ENCODE measurements around the gene GSPT1.
A peak's percentile ranks its signal among the peaks of the same experiment; 100 is the strongest.
"Not testable (repeated sequence)": the region's sequence is repeated elsewhere in the genome, so short reads cannot be mapped to it uniquely, and the experiment has no call there.

Gene GSPT1

GRCh38 chr16:11851294-11852091, 64.3 kb downstream of the GSPT1 start, which contains the start of gene RSL1D1:
Gene RSL1D1, minus strand, starts transcription at chr16:11851542. Its CDS starts 30 bp downstream, at chr16:11851512.
- DNase-seq, result peak; percentile 88

GRCh38 chr16:11848842-11849241, 66.9 kb downstream of the GSPT1 start:
- DNase-seq, result no peak

GRCh38 chr16:11844499-11844898, 71.3 kb downstream of the GSPT1 start:
- no peak for DNase-seq

DNA sequence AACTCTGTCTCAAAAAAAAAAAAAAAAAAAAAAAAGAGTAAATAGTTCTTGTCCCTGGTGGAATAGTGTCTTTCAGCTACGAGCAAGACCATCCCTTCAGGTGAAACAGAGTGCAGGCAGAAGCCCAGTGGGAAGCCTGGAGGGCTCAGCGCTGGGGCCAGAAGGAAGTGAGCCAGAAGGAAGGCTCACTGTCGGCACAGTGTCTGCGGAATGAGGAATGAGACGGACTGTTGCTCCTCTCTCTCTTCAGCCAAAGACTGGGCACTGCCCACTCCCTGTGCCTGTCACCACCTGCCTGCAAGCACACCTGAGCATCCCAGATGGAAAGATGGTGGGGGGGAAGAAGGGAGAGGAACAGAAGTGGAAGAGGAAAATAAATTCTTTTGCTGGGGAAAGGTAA, 71.9 kb downstream of the GSPT1 start:
- no peak for DNase-seq

GRCh38 chr16:11843206-11843605, 72.5 kb downstream of the GSPT1 start:
- DNase-seq, result no peak

DNA sequence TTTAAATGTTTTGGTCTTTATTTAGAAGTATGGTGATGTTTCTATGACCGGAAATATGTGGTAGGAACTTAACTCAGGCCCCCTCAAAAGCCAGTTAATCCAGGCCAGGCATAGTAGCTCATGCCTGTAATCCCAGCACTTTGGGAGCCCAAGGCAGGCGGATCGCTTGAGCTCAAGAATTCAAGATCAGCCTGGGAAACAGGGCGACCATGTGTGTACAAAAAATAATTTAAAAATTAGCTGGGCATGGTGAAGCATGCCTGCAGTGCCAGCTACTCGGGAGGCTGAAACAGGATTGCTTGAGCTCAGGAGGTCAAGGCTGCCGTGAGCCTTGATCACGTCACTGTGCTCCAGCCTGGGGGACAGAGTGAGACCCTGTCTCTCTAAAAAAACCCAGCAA, 74.7 kb downstream of the GSPT1 start:
- no peak for DNase-seq

DNA sequence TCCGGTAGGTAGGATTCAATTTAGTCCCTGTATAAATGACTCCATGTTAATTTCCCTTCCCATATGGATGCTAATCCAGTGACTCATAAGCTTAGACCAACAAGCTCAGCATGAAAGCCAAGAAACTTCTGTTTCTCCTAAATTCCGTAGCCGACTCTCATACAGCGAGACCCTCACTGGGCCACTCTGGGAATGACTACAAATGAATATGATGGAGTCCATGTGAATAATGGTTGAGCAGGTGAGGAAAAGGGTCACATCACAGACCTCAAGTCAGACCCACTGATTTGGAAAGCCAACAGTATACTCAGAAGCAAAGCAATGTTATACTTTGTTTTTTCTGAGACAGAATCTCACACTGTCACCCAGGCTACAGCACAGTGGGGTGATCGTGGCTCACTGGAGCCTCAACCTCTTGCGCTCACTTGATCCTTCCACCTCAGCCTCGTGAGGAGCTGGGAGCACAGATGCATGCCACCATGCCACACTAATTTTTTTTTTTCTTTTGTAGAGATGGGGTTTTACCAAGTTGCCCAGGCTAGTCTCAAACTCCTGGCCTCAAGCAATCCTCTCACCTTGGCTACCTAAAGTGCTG, 79.0 kb downstream of the GSPT1 start:
- no peak for DNase-seq

- no peak for DNase-seq
Measured at GRCh38 chr16:11835891-11836649, 79.7 kb downstream of the GSPT1 start.

DNA sequence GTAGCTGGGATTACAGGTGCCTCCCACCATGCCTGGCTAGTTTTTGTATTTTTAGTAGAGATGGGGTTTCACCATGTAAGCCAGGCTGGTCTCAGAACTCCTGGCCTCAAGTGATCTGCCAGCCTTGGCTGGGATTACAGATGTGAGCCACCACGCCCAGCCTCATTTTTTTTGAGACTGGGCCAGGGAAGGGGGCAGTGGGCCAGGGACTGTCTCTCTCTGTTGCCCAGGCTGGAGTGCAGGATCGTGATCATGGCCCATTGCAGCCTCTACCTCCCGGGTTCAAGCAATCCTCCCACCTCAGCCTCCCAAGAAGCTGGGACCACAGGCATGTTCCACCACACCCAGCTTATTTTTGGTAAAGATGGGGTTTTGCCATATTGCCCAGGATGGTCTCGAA, 80.4 kb downstream of the GSPT1 start:
- no peak for DNase-seq

GRCh38 chr16:11833951-11834695, 81.6 kb downstream of the GSPT1 start:
- no peak for DNase-seq

DNA sequence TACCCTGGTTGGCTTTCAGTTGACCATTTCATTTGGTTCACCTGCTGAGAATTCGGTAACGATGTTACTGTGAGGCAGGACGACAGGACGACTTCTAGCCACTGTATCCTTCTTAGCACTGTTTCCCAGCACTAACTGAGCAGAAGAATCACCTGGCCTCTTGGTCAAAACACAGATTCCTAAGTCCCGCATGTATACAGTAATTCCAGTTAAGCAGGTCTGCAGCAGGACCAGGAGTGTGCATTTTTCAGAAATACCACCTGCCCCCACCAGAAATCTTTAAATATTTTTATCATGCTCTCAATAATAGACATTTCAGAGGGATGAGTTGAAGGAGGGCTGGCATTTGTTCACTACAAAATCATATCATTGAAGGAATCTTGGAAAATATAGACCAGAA, 87.1 kb downstream of the GSPT1 start:
- DNase-seq, result no peak

DNA sequence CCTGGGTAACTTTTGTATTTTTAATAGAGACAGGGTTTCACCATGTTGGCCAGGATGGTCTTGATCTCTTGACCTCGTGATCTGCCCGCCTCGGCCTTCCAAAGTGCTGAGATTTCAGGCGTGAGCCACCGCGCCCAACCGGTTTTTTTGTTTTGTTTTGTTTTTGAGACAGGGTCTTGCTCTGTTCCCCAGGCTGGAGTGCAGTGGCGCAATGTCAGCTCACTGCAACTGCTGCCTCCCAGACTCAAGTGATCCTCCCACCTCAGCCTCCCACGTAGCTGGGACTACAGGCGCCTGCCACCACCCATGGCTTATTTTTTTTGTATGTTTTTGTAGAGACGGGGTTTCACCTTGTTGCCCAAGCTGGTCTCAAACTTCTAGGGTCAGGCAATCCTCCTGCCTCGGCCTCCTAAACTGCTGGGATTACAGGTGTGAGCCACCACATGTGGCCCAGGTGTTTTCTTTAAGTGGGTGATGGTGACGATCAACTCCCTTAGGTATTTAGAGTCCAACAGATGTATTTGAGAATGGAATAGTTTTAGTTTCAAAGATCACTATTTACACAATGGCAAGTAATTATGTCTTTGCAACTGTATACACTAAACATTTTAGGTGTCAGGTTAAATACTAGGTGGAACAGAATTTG, 90.1 kb downstream of the GSPT1 start:
- not testable (repeated sequence) for DNase-seq

- no peak for DNase-seq
Measured at GRCh38 chr16:11824362-11824761, 91.4 kb downstream of the GSPT1 start.

- not testable (repeated sequence) for DNase-seq
Measured at GRCh38 chr16:11823645-11824044, 92.1 kb downstream of the GSPT1 start.

DNA sequence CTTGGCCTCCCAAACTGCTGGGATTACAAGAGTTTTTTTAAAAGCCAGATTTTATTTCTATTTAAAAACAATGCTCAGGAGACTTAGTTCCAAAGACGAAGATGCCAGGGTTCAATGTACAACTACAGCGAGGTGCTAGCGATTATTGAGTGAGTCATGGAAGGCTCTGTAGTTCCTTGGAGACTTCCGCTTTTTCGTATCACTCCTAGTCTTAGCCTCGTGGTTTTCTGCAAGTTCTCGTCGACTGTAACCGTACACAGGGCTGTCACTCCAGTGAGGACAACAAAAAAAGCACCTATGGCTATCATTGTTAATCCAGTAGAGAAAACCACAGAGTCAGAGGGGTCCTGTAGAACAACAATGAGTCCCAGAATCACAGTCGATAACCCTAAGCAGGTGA, 96.0 kb downstream of the GSPT1 start:
- no peak for DNase-seq

- not testable (repeated sequence) for DNase-seq
Measured at GRCh38 chr16:11818970-11819369, 96.8 kb downstream of the GSPT1 start.
